Spinal cord (tissue), 10 donors: ENCODE measurements around the gene SFT2D3. TPM values are rescaled to one million over a fixed set of nuclear protein-coding genes. Genes with fewer than 3 reads are reported as not detected.
"Not testable (repeated sequence)": the region's sequence is repeated elsewhere in the genome, so short reads cannot be mapped to it uniquely, and the experiment has no call there.

Experiments used
- DNase-seq, 6 donors: peaks; one replicate each; pipeline versions ENCODE4 v3.0.0 to v3.0.0-alpha.2; 2013 to 2015; ENCODE audit warnings: low spot score in 6 of 6, low read depth in 4 of 6
- H3K27ac ChIP-seq: one replicate; pipeline ENCODE4 v1.5.1; 2013; ENCODE audit warnings: low read depth, low read length, control low read depth
- H3K27me3 ChIP-seq: one replicate; pipeline ENCODE4 v1.6.1; 2013; ENCODE audit warnings: low read length; ENCODE audit not compliant: control insufficient read depth, insufficient read depth
- H3K36me3 ChIP-seq: one replicate; pipeline ENCODE4 v1.6.1; 2013; ENCODE audit warnings: low read length; ENCODE audit not compliant: control insufficient read depth, insufficient read depth
- H3K4me1 ChIP-seq: one replicate; pipeline ENCODE4 v1.6.1; 2013; ENCODE audit warnings: low read length; ENCODE audit not compliant: control insufficient read depth, insufficient read depth
- H3K4me3 ChIP-seq: one replicate; pipeline ENCODE4 v1.5.1; 2013; ENCODE audit warnings: low read depth, low read length, control low read depth
- H3K9me3 ChIP-seq: one replicate; pipeline ENCODE4 v1.6.1; 2013; ENCODE audit warnings: low read length; ENCODE audit not compliant: control insufficient read depth, insufficient read depth
- WGBS: methylation state at CpG from one replicate; pipeline ENCODE4 v1.1.5; 2013; ENCODE audit warnings: missing lambda C conversion rate; ENCODE audit not compliant: insufficient coverage; 5-methylcytosine and 5-hydroxymethylcytosine counted together
- polyA plus RNA-seq, 2 donors: library from polyadenylated mRNA; unstranded; fragments of 120-200 nt; gene quantifications; one replicate each; pipeline ENCODE4 v1.2.1, GENCODE V29; 2013; ENCODE audit not compliant: insufficient read length in 2 of 2
- total RNA-seq, 2 donors: library from RNA; depleted of rRNA in 1 of 2; stranded (reverse); fragments of 120-200 nt in 1 of 2; fragments of >200 nt in 1 of 2; gene quantifications; one replicate each; pipeline versions ENCODE4 v1.2.3 to v1.2.4, GENCODE V29; 2013 to 2014
- donor health status: healthy.

The SFT2D3 gene
- total and polyA plus RNA-seq, 4 donors, result 6.5 to 9.8 TPM; not detected in 2

GRCh38 chr2:127739800-127740199 lies 38.5 kb downstream of the SFT2D3 start:
- Histone ChIP-seq H3K27ac (peak overlapping the region; percentile 4), H3K36me3 (no peaks in the 10 kb centered on the region), H3K4me1 (no peaks in the 10 kb centered on the region), H3K27me3 (no peaks in the 10 kb centered on the region), H3K4me3 (no peak overlapping the region), H3K9me3 (no peaks in the 10 kb centered on the region)
- no CpG with 5 or more reads among the region's 1 CpG for WGBS
- DNase-seq, result no peak

- 50% methylated on average over 1 of the region's 3 CpGs for WGBS
- DNase-seq, result no peak
- H3K9me3 ChIP-seq, result no peaks in the 10 kb centered on the region
- peak overlapping the region; percentile 10 for H3K27ac ChIP-seq
- H3K4me1 ChIP-seq, result no peaks in the 10 kb centered on the region
- no peaks in the 10 kb centered on the region for H3K36me3 ChIP-seq
- H3K27me3 ChIP-seq, result no peaks in the 10 kb centered on the region
- H3K4me3 ChIP-seq, result no peak overlapping the region
Measured at GRCh38 chr2:127740665-127741288, 39.5 kb downstream of the SFT2D3 start.

GRCh38 chr2:127743477-127744026 lies 42.3 kb downstream of the SFT2D3 start:
- Histone ChIP-seq H3K27me3 (no peaks in the 10 kb centered on the region), H3K9me3 (no peaks in the 10 kb centered on the region), H3K4me3 (no peak overlapping the region), H3K27ac (no peak overlapping the region), H3K4me1 (no peaks in the 10 kb centered on the region), H3K36me3 (no peaks in the 10 kb centered on the region)
- WGBS, result no CpG with 5 or more reads among the region's 3 CpGs
- DNase-seq, result no peak

- H3K27ac ChIP-seq, result no peak overlapping the region
- no peaks in the 10 kb centered on the region for H3K27me3 ChIP-seq
- DNase-seq, result no peak
- 93% methylated on average over 5 of the region's 5 CpGs for WGBS
- H3K4me1 ChIP-seq, result no peaks in the 10 kb centered on the region
- no peaks in the 10 kb centered on the region for H3K9me3 ChIP-seq
- peaks cover 4% of the 10 kb centered on the region for H3K36me3 ChIP-seq
- no peak overlapping the region for H3K4me3 ChIP-seq
Measured at GRCh38 chr2:127747621-127748020, 46.3 kb downstream of the SFT2D3 start.

GRCh38 chr2:127749537-127749936 lies 48.2 kb downstream of the SFT2D3 start:
- H3K27ac ChIP-seq, H3K4me3 ChIP-seq, H3K36me3 ChIP-seq, H3K27me3 ChIP-seq, H3K4me1 ChIP-seq, H3K9me3 ChIP-seq, DNase-seq: not testable (repeated sequence)
- WGBS, result 100% methylated on average over 2 of the region's 5 CpGs

- H3K9me3 ChIP-seq, result no peaks in the 10 kb centered on the region
- H3K4me1 ChIP-seq, result no peaks in the 10 kb centered on the region
- H3K36me3 ChIP-seq, result peaks cover 4% of the 10 kb centered on the region
- H3K27me3 ChIP-seq, result no peaks in the 10 kb centered on the region
- H3K27ac ChIP-seq, result no peak overlapping the region
- no peak for DNase-seq
- H3K4me3 ChIP-seq, result no peak overlapping the region
Measured at GRCh38 chr2:127753374-127753773, 52.1 kb downstream of the SFT2D3 start.

GRCh38 chr2:127754186-127754585 lies 52.9 kb downstream of the SFT2D3 start:
- H3K4me3 ChIP-seq, result no peak overlapping the region
- no peaks in the 10 kb centered on the region for H3K4me1 ChIP-seq
- no peak for DNase-seq
- no peak overlapping the region for H3K27ac ChIP-seq
- no peaks in the 10 kb centered on the region for H3K9me3 ChIP-seq
- 93% methylated on average over 3 of the region's 8 CpGs for WGBS
- no peaks in the 10 kb centered on the region for H3K27me3 ChIP-seq
- peaks cover 4% of the 10 kb centered on the region for H3K36me3 ChIP-seq

Other genes with a start within 250 kb of the SFT2D3 start
- 10 to 100 TPM; 36.0 to 53.2 TPM for gene IWS1, start 175.0 kb upstream of the SFT2D3 start, total RNA-seq
- 10 to 100 TPM; 48.3 to 53.5 TPM for gene IWS1, start 175.0 kb upstream of the SFT2D3 start, polyA plus RNA-seq
- 1 to 10 TPM; 1.8 to 4.3 TPM for gene MYO7B, start 165.8 kb upstream of the SFT2D3 start, total RNA-seq
- 10 to 100 TPM; 10.6 to 20.0 TPM for gene MYO7B, start 165.8 kb upstream of the SFT2D3 start, polyA plus RNA-seq
- gene GPR17, start 55.3 kb upstream of the SFT2D3 start, total RNA-seq, result 10 to 100 TPM; 36.6 to 43.7 TPM
- gene GPR17, start 55.3 kb upstream of the SFT2D3 start, polyA plus RNA-seq, result 100 to 1,000 TPM; 253 to 376 TPM
- 10 to 100 TPM in 1 of 2 donors, 1 to 10 TPM in 1; 6.0 to 11.2 TPM for gene LIMS2, start 26.0 kb upstream of the SFT2D3 start, total RNA-seq
- 100 to 1,000 TPM; 135 to 177 TPM for gene LIMS2, start 26.0 kb upstream of the SFT2D3 start, polyA plus RNA-seq
- 10 to 100 TPM; 44.7 to 59.1 TPM for gene WDR33, start 109.7 kb downstream of the SFT2D3 start, total RNA-seq
- 10 to 100 TPM; 37.4 to 40.3 TPM for gene WDR33, start 109.7 kb downstream of the SFT2D3 start, polyA plus RNA-seq
- 10 to 100 TPM; 24.1 to 31.0 TPM for gene POLR2D, start 156.7 kb downstream of the SFT2D3 start, total RNA-seq
- gene POLR2D, start 156.7 kb downstream of the SFT2D3 start, polyA plus RNA-seq, result 10 to 100 TPM; 34.1 to 37.0 TPM
- gene AMMECR1L, start 184.5 kb downstream of the SFT2D3 start, total RNA-seq, result 10 to 100 TPM; 13.0 to 16.0 TPM
- 10 to 100 TPM; 18.8 to 19.3 TPM for gene AMMECR1L, start 184.5 kb downstream of the SFT2D3 start, polyA plus RNA-seq